Mammary epithelial cell (primary cell): Measurements from ENCODE around the gene RPS24.

Experiments used
- CTCF ChIP-seq, 2 donors: IDR thresholded peaks in 1 of 2; conservative IDR thresholded peaks in 1 of 2; 2 replicates each; pipeline ENCODE4 v1.5.1; 2011 to 2012; ENCODE audit warnings: inconsistent platforms in 2 of 2, low read length in 2 of 2, mild to moderate bottlenecking in 2 of 2, control low read depth in 1 of 2, low read depth in 1 of 2; ENCODE audit not compliant: insufficient read depth in 1 of 2; ENCODE audit errors: extremely low read depth in 1 of 2
- EZH2 ChIP-seq: IDR thresholded peaks from 2 replicates; pipeline ENCODE4 v1.6.1; 2012; ENCODE audit warnings: low read length, inconsistent platforms, borderline replicate concordance

- no peak for TF ChIP-seq CTCF (conservative IDR thresholded peaks at IDR 0.05 in 1 of 2, IDR thresholded peaks at IDR 0.05 in 1 of 2; ENCODE audit: extremely low read depth in 1 of 2, insufficient read depth in 1 of 2, low read depth in 1 of 2, low read length in 2 of 2)
- TF ChIP-seq EZH2: no peak
Observed at GRCh38 chr10:78010278-78010677, 23.4 kb upstream of the RPS24 start.
